HG03565 (cell line): Measurements from ENCODE around the gene KRT82.

Experiments
- ATAC-seq: cut with Tn5 transposase; IDR thresholded peaks from one replicate; pipeline ENCODE4 v1.9.1; 2021; ENCODE audit warnings: mild to moderate bottlenecking, moderate library complexity; ENCODE audit not compliant: unreplicated experiment

KRT82 gene

GRCh38 chr12:52436000-52436827, 30.1 kb upstream of the KRT82 start:
- ATAC-seq: no peak

GRCh38 chr12:52435659-52435999, 29.5 kb upstream of the KRT82 start:
- ATAC-seq: no peak

- ATAC-seq: no peak
Measured at GRCh38 chr12:52434760-52435530, 28.8 kb upstream of the KRT82 start.

GRCh38 chr12:52434081-52434733, 28.1 kb upstream of the KRT82 start, which contains the start of gene KRT75:
TSS of gene KRT75 (minus strand) at chr12:52434371. CDS start at chr12:52434304, 67 bp downstream.
- no peak for ATAC-seq

GRCh38 chr12:52433501-52434080, 27.5 kb upstream of the KRT82 start:
- no peak for ATAC-seq

- no peak for ATAC-seq
Measured at GRCh38 chr12:52432559-52433207, 26.5 kb upstream of the KRT82 start.

- ATAC-seq: no peak
Measured at GRCh38 chr12:52428121-52428520, 22.0 kb upstream of the KRT82 start.

- no peak for ATAC-seq
Measured at GRCh38 chr12:52427083-52427482, 20.9 kb upstream of the KRT82 start.

DNA sequence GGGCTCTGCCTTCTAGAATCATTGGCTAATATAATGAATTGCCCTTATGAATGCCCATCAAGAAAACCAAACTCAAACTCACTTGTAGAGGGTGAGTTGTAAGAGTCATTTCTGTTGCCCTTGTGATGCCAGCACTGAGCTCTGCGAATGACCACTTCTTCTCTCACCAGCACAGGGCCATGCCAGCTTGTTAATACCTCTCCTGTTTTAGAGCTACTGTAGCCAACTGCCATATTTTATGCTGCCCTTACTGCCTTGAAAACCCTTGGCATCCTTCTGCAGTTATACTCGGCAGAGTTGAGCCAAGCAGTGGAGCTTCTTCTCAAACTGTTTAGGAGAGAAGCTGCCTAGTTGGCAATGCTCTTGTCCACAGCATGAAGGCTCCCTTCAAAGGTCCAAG, 19.9 kb upstream of the KRT82 start:
- no peak for ATAC-seq

DNA sequence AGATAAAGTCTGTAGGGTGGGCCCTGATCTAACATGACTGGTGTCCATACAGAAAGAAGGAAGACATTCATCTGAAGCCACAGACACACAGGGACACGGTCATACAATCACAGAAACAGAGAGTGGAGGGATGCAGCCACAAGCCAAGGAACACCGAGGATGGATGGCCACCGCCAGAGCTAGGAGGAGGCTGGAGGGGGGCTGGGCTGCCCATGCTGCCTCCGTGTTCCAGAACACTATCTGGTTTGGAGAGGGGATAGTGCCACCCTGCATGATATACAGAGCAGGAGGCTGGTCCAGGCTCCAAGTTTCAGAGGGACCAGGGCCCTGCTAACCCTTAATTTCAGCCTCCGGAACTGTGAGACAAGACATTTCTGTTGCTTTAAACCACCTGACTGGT, 19.3 kb upstream of the KRT82 start:
- ATAC-seq: no peak

DNA sequence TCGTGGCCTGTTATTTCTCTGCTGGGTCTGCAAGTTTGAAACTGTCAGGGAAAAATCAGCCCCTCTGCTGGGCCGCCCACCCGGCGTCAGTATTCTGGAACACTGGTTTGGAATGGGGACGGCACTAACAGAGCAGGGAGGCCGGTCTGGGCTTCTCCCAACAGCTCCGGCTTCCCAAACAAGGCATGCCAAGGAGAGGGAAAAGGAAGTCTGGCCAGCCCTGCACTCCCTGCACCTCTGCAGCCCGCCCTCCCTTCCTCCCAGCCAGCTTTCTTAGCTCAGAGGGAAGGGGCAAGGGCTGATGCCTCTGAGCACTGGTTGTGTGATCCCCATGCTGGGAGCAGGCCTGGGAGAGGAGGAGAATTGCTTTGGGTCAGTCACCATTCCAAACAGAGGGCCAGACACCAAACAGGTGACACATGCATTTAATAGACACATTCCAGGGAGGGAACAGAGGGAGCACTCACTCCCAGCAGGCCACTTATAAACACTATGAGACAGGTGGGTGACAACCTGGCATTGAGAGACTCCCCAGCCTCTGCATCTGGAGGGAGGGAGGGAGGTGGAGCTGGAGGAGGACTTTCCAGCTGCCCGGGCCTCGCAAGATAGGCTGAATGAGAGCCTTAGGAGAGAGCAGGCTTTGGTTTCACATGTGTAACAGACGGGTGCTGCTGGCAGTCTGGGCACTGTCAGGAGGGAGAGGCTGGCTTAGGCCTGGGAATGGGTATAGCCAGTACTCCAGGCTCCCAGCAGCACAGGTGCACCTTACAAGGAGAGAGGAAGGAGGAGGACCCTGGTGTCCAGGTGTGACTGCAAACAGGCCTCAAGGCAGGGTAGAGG, 17.7 kb upstream of the KRT82 start:
- ATAC-seq: no peak

GRCh38 chr12:52423035-52423434, 16.9 kb upstream of the KRT82 start:
- ATAC-seq: no peak

- ATAC-seq: no peak
Measured at GRCh38 chr12:52419656-52420055, 13.5 kb upstream of the KRT82 start.

DNA sequence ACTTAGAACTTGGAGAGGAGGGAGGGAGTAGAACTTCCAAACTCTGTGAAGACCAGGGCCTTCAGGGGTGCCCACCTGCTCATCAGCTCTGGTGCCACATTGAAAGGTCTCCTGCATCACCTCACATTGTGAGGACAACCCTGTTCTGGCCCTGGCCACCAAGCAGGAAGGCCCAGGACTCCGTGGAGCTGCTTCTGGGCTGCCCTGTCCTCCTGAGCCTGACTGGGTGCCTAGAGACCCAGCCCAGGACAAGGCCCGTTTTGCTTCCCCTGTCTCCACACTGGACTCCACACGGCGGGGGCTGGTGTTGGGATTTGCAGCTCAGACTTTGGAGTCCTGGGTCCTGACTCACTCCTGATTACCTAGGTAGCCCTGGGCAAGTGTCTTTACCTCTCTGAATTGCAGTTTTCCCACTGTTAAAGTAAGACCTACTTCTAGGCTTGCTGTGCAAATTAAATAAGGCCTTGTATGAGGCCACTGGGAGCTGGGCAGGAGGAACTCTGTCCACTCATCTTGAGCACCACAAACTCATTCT, 12.5 kb upstream of the KRT82 start:
- no peak for ATAC-seq

GRCh38 chr12:52417740-52418139, 11.6 kb upstream of the KRT82 start:
- no peak for ATAC-seq

DNA sequence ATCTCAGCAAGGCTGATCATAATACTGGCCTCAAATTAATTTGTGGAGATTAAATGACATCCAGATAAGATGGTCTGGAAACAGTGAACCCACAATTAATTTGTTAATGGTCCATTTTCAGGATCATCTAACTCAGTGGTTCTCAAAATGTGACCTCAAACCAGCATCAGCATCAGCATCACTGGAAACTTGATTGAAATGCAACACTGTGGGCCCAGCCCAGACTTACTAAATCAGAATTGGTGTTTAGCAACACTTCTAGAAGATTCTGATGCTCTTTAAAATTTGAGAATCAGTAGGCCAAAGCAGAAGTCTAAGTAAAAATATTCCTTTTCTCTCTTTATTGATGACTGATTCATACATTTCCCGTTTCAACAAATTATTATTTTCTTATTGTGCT, 10.7 kb upstream of the KRT82 start:
- ATAC-seq: no peak

DNA sequence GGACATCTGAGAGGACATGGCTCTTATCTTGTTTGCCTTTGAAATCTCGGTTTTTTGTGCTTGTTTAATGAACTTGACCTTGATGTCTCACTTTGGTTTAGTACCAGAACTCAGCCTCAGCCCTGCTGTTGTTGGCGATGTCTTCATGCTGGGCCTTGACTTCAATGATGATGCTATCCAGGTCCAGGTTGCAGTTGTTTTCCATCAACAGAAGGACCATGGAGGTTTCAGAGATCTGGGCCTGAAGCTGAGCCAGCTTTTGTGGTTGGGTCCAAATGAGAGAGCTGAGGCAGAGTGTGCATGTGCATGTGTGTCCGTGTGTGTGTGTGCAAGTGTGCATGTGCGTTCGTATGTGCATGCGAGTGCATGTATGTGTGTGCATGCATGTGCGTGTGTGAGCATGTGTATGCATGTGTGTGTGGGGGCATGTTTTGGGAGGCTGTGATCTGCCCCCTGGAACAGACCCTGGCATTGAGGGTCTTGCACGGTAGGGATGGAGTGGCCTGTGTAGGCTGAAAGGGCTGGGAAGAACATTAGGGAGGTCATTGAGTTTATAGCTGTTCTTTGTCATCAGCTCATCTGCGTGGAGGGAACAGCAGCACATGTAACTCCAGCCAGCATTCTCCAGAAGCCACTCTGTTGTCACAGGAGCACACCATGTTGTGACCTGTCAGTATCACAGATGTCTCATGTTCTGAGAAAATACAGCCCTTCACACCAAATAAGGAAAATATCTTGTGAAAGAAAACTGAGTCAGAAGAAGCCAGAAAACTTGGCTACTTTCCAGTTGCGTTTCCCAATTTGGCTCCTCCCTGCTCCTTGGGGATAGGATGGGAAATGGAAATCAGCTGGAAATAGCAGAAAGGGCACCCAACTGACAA, 10.0 kb upstream of the KRT82 start:
- ATAC-seq: no peak

DNA sequence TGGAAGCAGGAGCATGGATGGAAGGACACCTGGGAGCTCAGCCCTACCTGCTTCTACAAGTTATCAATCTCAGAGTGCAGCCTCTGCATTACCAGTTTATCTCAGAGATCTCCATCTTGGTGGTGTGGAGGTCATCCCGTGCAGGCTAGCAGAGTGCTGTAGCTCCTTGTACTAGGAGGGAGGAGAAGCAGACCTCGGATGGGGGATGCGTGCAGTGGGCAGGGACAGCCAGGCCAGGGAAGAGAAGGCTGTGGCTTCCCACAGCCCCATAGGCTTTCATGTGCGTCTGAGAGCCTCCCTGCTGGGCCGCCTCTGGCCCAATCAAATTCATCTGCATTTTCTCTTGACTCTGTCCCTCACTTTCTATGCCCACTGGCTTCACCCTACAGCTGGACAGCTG, 8.8 kb upstream of the KRT82 start:
- no peak for ATAC-seq
